DND-41 (cell line): ENCODE measurements around the gene ZIK1.

Experiments used
- ATAC-seq: fragments of 200-7000 bp; cut with Tn5 transposase; 3 replicates; pipeline ENCODE4 v1.9.1; 2021; ENCODE audit warnings: low read depth; ENCODE audit not compliant: insufficient read depth
- DNase-seq: peaks from one replicate; pipeline ENCODE4 v3.0.0-alpha.2; 2020
- H2AFZ ChIP-seq: 2 replicates; pipeline ENCODE4 v1.6.0; 2012; ENCODE audit warnings: low read depth, low read length
- H3K27ac ChIP-seq: 2 replicates; pipeline ENCODE4 v1.5.1; 2012; ENCODE audit warnings: low read length, inconsistent platforms
- H3K27me3 ChIP-seq: fragments of 200-600 bp; sonication (generic); 2 replicates; pipeline ENCODE4 v1.6.0; 2012; ENCODE audit warnings: low read length, mild to moderate bottlenecking, inconsistent platforms; ENCODE audit not compliant: insufficient read depth, poor library complexity
- H3K36me3 ChIP-seq: 2 replicates; pipeline ENCODE4 v1.5.1; 2012; ENCODE audit warnings: low read length, inconsistent platforms; ENCODE audit not compliant: insufficient read depth
- H3K4me1 ChIP-seq: 2 replicates; pipeline ENCODE4 v1.5.1; 2012; ENCODE audit warnings: mild to moderate bottlenecking, low read length; ENCODE audit not compliant: insufficient read depth
- H3K4me2 ChIP-seq: 2 replicates; pipeline ENCODE4 v1.6.0; 2012; ENCODE audit warnings: mild to moderate bottlenecking, moderate library complexity, low read length, inconsistent platforms; ENCODE audit not compliant: insufficient read depth
- H3K4me3 ChIP-seq, 2 experiments: fragments of 200-600 bp in 1 of 2; shearing (Covaris generic) in 1 of 2; 2 replicates each; pipeline ENCODE4 v1.5.1; 2012 to 2016; ENCODE audit warnings: inconsistent platforms in 2 of 2, low read length in 2 of 2, mild to moderate bottlenecking in 2 of 2, low read depth in 1 of 2, moderate library complexity in 1 of 2
- H3K79me2 ChIP-seq: 2 replicates; pipeline ENCODE4 v1.6.0; 2012; ENCODE audit warnings: low read length, inconsistent platforms; ENCODE audit not compliant: insufficient read depth
- H3K9ac ChIP-seq: 2 replicates; pipeline ENCODE4 v1.6.0; 2012; ENCODE audit warnings: low read depth, mild to moderate bottlenecking, inconsistent platforms, low read length, moderate library complexity
- H3K9me3 ChIP-seq: 2 replicates; pipeline ENCODE4 v1.5.1; 2012; ENCODE audit warnings: low read length, moderate library complexity, mild to moderate bottlenecking, inconsistent platforms; ENCODE audit not compliant: insufficient read depth, severe bottlenecking
- H4K20me1 ChIP-seq: 2 replicates; pipeline ENCODE4 v1.6.0; 2012; ENCODE audit warnings: low read length; ENCODE audit not compliant: insufficient read depth
- EZH2 ChIP-seq: IDR thresholded peaks from 3 replicates; pipeline ENCODE4 v1.6.1; 2012; ENCODE audit warnings: borderline replicate concordance, low read depth, mild to moderate bottlenecking, moderate library complexity, low read length, inconsistent platforms; ENCODE audit not compliant: severe bottlenecking
- TF ChIP-seq, protein P1 (sequence below): IDR thresholded peaks from 2 replicates; pipeline ENCODE4 v1.5.1; 2012; ENCODE audit warnings: borderline replicate concordance, low read length, moderate library complexity, mild to moderate bottlenecking; ENCODE audit not compliant: poor library complexity, severe bottlenecking; ENCODE audit errors: extremely low read depth

Gene ZIK1

GRCh38 chr19:57559008-57559403 is 24.9 kb upstream of the ZIK1 start:
- Histone ChIP-seq H3K9ac (peak overlapping the region; percentile 85), H3K27me3 (no peaks in the 10 kb centered on the region), H4K20me1 (peaks cover 2% of the 10 kb centered on the region; the same call in 1 of the 2 replicates), H3K27ac (peak overlapping the region; percentile 88), H3K36me3 (peaks cover 38% of the 10 kb centered on the region), H3K9me3 (peaks cover 29% of the 10 kb centered on the region), H3K4me3 (peak overlapping the region; percentile 73 to 96), H3K4me1 (peaks cover 23% of the 10 kb centered on the region), H2AFZ (peak overlapping the region; percentile 94), H3K4me2 (peak overlapping the region; percentile 93), H3K79me2 (peaks cover 41% of the 10 kb centered on the region)
- peak; percentile 60 for ATAC-seq
- DNase-seq, result peak; percentile 45
- TF ChIP-seq, protein P1, sequence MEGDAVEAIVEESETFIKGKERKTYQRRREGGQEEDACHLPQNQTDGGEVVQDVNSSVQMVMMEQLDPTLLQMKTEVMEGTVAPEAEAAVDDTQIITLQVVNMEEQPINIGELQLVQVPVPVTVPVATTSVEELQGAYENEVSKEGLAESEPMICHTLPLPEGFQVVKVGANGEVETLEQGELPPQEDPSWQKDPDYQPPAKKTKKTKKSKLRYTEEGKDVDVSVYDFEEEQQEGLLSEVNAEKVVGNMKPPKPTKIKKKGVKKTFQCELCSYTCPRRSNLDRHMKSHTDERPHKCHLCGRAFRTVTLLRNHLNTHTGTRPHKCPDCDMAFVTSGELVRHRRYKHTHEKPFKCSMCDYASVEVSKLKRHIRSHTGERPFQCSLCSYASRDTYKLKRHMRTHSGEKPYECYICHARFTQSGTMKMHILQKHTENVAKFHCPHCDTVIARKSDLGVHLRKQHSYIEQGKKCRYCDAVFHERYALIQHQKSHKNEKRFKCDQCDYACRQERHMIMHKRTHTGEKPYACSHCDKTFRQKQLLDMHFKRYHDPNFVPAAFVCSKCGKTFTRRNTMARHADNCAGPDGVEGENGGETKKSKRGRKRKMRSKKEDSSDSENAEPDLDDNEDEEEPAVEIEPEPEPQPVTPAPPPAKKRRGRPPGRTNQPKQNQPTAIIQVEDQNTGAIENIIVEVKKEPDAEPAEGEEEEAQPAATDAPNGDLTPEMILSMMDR, result no peak
- TF ChIP-seq EZH2, result no peak

GRCh38 chr19:57559404-57560025 is 24.4 kb upstream of the ZIK1 start, which contains the start of gene ZNF550:
Gene ZNF550 (minus strand): TSS chr19:57559863. CDS start chr19:57559682, 181 bp downstream.
- H3K27me3 ChIP-seq, result no peaks in the 10 kb centered on the region
- peaks cover 36% of the 10 kb centered on the region for H3K79me2 ChIP-seq
- H3K4me2 ChIP-seq, result peak within 1 kb of the TSS; percentile 93
- peaks cover 23% of the 10 kb centered on the region for H3K4me1 ChIP-seq
- H3K9me3 ChIP-seq, result peaks cover 34% of the 10 kb centered on the region
- peak within 1 kb of the TSS; percentile 94 for H2AFZ ChIP-seq
- DNase-seq (peak; percentile 92), ATAC-seq (peak; percentile 98)
- peaks cover 33% of the 10 kb centered on the region for H3K36me3 ChIP-seq
- no peak for TF ChIP-seq EZH2
- TF ChIP-seq, protein P1, result no peak
- peak within 1 kb of the TSS; percentile 88 for H3K27ac ChIP-seq
- peak within 1 kb of the TSS; percentile 85 for H3K9ac ChIP-seq
- peak within 1 kb of the TSS; percentile 73 to 96 for H3K4me3 ChIP-seq
- H4K20me1 ChIP-seq, result peaks cover 2% of the 10 kb centered on the region; the same call in 1 of the 2 replicates

DNA sequence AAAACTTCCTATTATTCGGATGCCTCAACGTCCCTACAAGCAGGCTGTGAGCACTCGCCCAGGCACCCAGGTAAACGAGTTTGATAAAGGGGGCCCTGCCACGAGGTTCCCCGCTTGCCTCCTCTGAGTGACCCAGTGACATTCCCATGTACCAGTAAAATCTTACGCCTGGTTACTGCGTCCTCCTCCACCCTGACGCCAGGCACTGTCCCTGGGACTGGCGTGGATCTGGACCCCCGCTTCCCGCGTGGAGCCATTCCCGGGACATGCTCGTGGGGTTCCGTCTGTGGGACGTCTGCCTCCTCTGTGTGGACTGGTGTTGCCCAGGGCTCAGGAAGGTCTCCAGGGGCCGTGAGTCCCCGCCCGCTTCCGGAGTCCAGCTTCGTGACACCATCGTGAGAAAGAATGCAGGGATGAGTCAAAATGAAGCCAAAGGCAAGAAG is 23.9 kb upstream of the ZIK1 start:
- DNase-seq (no peak), ATAC-seq (no peak)
- H4K20me1 ChIP-seq, result peaks cover 2% of the 10 kb centered on the region; the same call in 1 of the 2 replicates
- H3K27ac ChIP-seq, result peak overlapping the region; percentile 88
- TF ChIP-seq, protein P1, result no peak
- no peak for TF ChIP-seq EZH2
- peak overlapping the region; percentile 85; the same call in 1 of the 2 replicates for H3K9ac ChIP-seq
- H2AFZ ChIP-seq, result peak overlapping the region; percentile 94
- H3K27me3 ChIP-seq, result no peaks in the 10 kb centered on the region
- peaks cover 23% of the 10 kb centered on the region for H3K4me1 ChIP-seq
- peaks cover 33% of the 10 kb centered on the region for H3K79me2 ChIP-seq
- peak overlapping the region; percentile 93 for H3K4me2 ChIP-seq
- peak overlapping the region; percentile 73 to 96 for H3K4me3 ChIP-seq
- H3K36me3 ChIP-seq, result peaks cover 27% of the 10 kb centered on the region
- H3K9me3 ChIP-seq, result peaks cover 40% of the 10 kb centered on the region
